PC-3 (cell line): ENCODE results near the gene SRP68. TPM values are rescaled to one million over a fixed set of nuclear protein-coding genes. Genes with fewer than 3 reads are reported as not detected.

ENCODE experiments used
- ATAC-seq: fragments of 200-7000 bp; cut with Tn5 transposase; 2 replicates; pipeline ENCODE4 v1.9.1; 2020; ENCODE audit warnings: mild to moderate bottlenecking, moderate library complexity
- BruUV-seq: library from RNA; stranded (reverse); fragments of 400-500 nt; replicated peaks from 2 replicates; lab custom pipeline; 2021; lab: Mats Ljungman, UMichigan
- CTCF ChIA-PET: fragments of 300-600 bp; sonication (Branson Sonifier 250); formaldehyde crosslinking; loops from one replicate; lab custom pipeline; 2022; ENCODE audit warnings: antibody characterized with exemption; lab: Charles Lee
- POLR2A ChIA-PET: fragments of 300-600 bp; sonication (Branson Sonifier 250); formaldehyde crosslinking; loops from one replicate; lab custom pipeline; 2022; ENCODE audit warnings: antibody characterized with exemption; ENCODE audit not compliant: unreplicated experiment; lab: Charles Lee
- DNase-seq: peaks from one replicate; pipeline ENCODE4 v3.0.0-alpha.2; 2015
- H2AFZ ChIP-seq: fragments of 300-600 bp; sonication (generic); 2 replicates; pipeline ENCODE4 v1.6.0; 2016; ENCODE audit warnings: antibody characterized with exemption, low read length
- H3F3A ChIP-seq: fragments of 300-600 bp; sonication (generic); one replicate; pipeline ENCODE4 v1.6.0; 2017; ENCODE audit warnings: antibody characterized with exemption, low read length, control low read depth, mild to moderate bottlenecking; ENCODE audit not compliant: unreplicated experiment
- H3K27ac ChIP-seq: fragments of 300-600 bp; sonication (generic); 2 replicates; pipeline ENCODE4 v1.5.1; 2016; ENCODE audit warnings: mild to moderate bottlenecking, low read length
- H3K27me3 ChIP-seq: fragments of 300-600 bp; sonication (generic); 2 replicates; pipeline ENCODE4 v1.6.1; 2016; ENCODE audit warnings: low read length, mixed read lengths
- H3K36me3 ChIP-seq: fragments of 300-600 bp; sonication (generic); 2 replicates; pipeline ENCODE4 v1.6.1; 2016; ENCODE audit warnings: low read depth, mixed run types, low read length, mixed read lengths
- H3K4me1 ChIP-seq: fragments of 300-600 bp; sonication (generic); 2 replicates; pipeline ENCODE4 v1.5.1; 2016; ENCODE audit warnings: low read length; ENCODE audit not compliant: insufficient read depth
- H3K4me2 ChIP-seq: fragments of 300-600 bp; sonication (generic); 2 replicates; pipeline ENCODE4 v1.6.0; 2016; ENCODE audit warnings: low read length
- H3K4me3 ChIP-seq: fragments of 300-600 bp; sonication (generic); 2 replicates; pipeline ENCODE4 v1.5.1; 2016; ENCODE audit warnings: mild to moderate bottlenecking, low read length, mixed read lengths
- H3K79me2 ChIP-seq: fragments of 300-600 bp; sonication (generic); 2 replicates; pipeline ENCODE4 v1.6.1; 2017; ENCODE audit warnings: low read length, mixed read lengths
- H3K9ac ChIP-seq: fragments of 300-600 bp; sonication (generic); 2 replicates; pipeline ENCODE4 v1.6.0; 2016; ENCODE audit warnings: mild to moderate bottlenecking, low read length
- H3K9me2 ChIP-seq: fragments of 300-600 bp; sonication (generic); replicated peaks from 2 replicates; pipeline ENCODE4 v1.6.1; 2016; ENCODE audit warnings: mixed run types, low read length, mixed read lengths
- H3K9me3 ChIP-seq: fragments of 300-600 bp; sonication (generic); 2 replicates; pipeline ENCODE4 v1.6.1; 2016; ENCODE audit warnings: low read length, mixed read lengths
- H4K20me1 ChIP-seq: fragments of 300-600 bp; sonication (generic); 2 replicates; pipeline ENCODE4 v1.6.1; 2016; ENCODE audit warnings: low read length, mixed read lengths
- CTCF ChIP-seq: fragments of 300-600 bp; sonication (generic); conservative IDR thresholded peaks from 2 replicates; pipeline ENCODE4 v1.5.1; 2017; ENCODE audit warnings: antibody characterized with exemption, low read depth, mild to moderate bottlenecking, low read length
- EZH2 ChIP-seq: fragments of 300-600 bp; sonication (generic); IDR thresholded peaks from one replicate; pipeline ENCODE4 v1.6.1; 2017; ENCODE audit warnings: antibody characterized with exemption, mild to moderate bottlenecking, low read length; ENCODE audit not compliant: unreplicated experiment
- EZH2phosphoT487 ChIP-seq: fragments of 300-600 bp; sonication (generic); IDR thresholded peaks from 2 replicates; pipeline ENCODE4 v1.6.1; 2018; ENCODE audit warnings: mild to moderate bottlenecking, antibody characterized with exemption, low read length, borderline replicate concordance
- intact Hi-C: fragments of 100-400 bp; cut with micrococcal nuclease; formaldehyde crosslinking; loops from 2 replicates; pipeline ENCODE4 v1.9.0; 2023
- total RNA-seq: library from RNA; depleted of rRNA; stranded (reverse); fragments of >200 nt; gene quantifications from 2 replicates; pipeline ENCODE4 v1.2.3, GENCODE V29; 2014

SRP68 gene
- total RNA-seq, 1 experiment from 2014 or later, result 60.8 TPM

- ATAC-seq, result no peak
- no peaks in the 10 kb centered on the region for H3K9me2 ChIP-seq
- CTCF ChIA-PET, result no interaction called here
- H3K4me1 ChIP-seq, result no peaks in the 10 kb centered on the region
- DNase-seq, result no peak
- intact Hi-C loops, result no loop called here
- H3K9me3 ChIP-seq, result no peaks in the 10 kb centered on the region
- H3K36me3 ChIP-seq, result peaks cover 45% of the 10 kb centered on the region
- H3F3A ChIP-seq, result no peaks in the 10 kb centered on the region
- H4K20me1 ChIP-seq, result no peaks in the 10 kb centered on the region
- H3K4me3 ChIP-seq, result no peak overlapping the region
- no peak overlapping the region for H2AFZ ChIP-seq
- no peaks in the 10 kb centered on the region for H3K79me2 ChIP-seq
- BruUV-seq, result no TSS peak
- H3K27ac ChIP-seq, result no peak overlapping the region
- peaks cover 17% of the 10 kb centered on the region for H3K27me3 ChIP-seq
- H3K4me2 ChIP-seq, result no peak overlapping the region
- no peak overlapping the region for H3K9ac ChIP-seq
- TF ChIP-seq CTCF (no peak), EZH2 (no peak), EZH2phosphoT487 (no peak)
- POLR2A ChIA-PET, result no interaction called here
These were observed 11.3 kb upstream of the SRP68 start for GRCh38 chr17:76083536-76084182.

- Histone ChIP-seq H3F3A (no peaks in the 10 kb centered on the region), H3K4me2 (no peak overlapping the region), H2AFZ (no peak overlapping the region), H3K9me2 (no peaks in the 10 kb centered on the region), H3K4me1 (no peaks in the 10 kb centered on the region), H3K9ac (no peak overlapping the region), H3K9me3 (no peaks in the 10 kb centered on the region), H4K20me1 (no peaks in the 10 kb centered on the region), H3K4me3 (no peak overlapping the region), H3K36me3 (peaks cover 36% of the 10 kb centered on the region), H3K27me3 (peaks cover 27% of the 10 kb centered on the region), H3K79me2 (no peaks in the 10 kb centered on the region), H3K27ac (no peak overlapping the region)
- no peak for DNase-seq
- TF ChIP-seq CTCF (no peak), EZH2phosphoT487 (no peak), EZH2 (no peak)
- no peak for ATAC-seq
- BruUV-seq, result TSS peak; percentile 12
- ChIA-PET CTCF (no interaction called here), POLR2A (no interaction called here)
- intact Hi-C loops, result no loop called here
These were observed 10.3 kb upstream of the SRP68 start for GRCh38 chr17:76082326-76083251.
